Eye (tissue), 1 donor: Measurements from ENCODE around the gene IRF8.
"Not testable (repeated sequence)": the region's sequence is repeated elsewhere in the genome, so short reads cannot be mapped to it uniquely, and the experiment has no call there.

Source experiments
- DNase-seq: peaks from one replicate; pipeline ENCODE4 v3.0.0-alpha.2; 2015

IRF8 gene

GRCh38 chr16:85898521-85899442 lies at the start of gene IRF8:
Gene IRF8, plus strand, starts transcription at chr16:85899162. Its CDS starts 3,854 bp downstream, at chr16:85903016.
- peak; percentile 89 for DNase-seq

- no peak for DNase-seq
These were observed 49.6 kb upstream of the IRF8 start for GRCh38 chr16:85849388-85849787.

GRCh38 chr16:85850344-85850880 lies 48.5 kb upstream of the IRF8 start:
- DNase-seq: no peak

GRCh38 chr16:85851034-85851785 lies 47.8 kb upstream of the IRF8 start:
- no peak for DNase-seq

- no peak for DNase-seq
These were observed 45.1 kb upstream of the IRF8 start for GRCh38 chr16:85853547-85854545.

- no peak for DNase-seq
These were observed 44.0 kb upstream of the IRF8 start for GRCh38 chr16:85854935-85855334.

- no peak for DNase-seq
These were observed 42.9 kb upstream of the IRF8 start for GRCh38 chr16:85856079-85856478.

GRCh38 chr16:85856585-85856984 lies 42.4 kb upstream of the IRF8 start:
- DNase-seq: no peak

- no peak for DNase-seq
These were observed 41.6 kb upstream of the IRF8 start for GRCh38 chr16:85857406-85857805.

- DNase-seq: not testable (repeated sequence)
These were observed 40.4 kb upstream of the IRF8 start for GRCh38 chr16:85858571-85858970.

GRCh38 chr16:85858984-85859817 lies 39.8 kb upstream of the IRF8 start:
- DNase-seq: no peak

GRCh38 chr16:85859818-85860125 lies 39.2 kb upstream of the IRF8 start:
- DNase-seq: no peak

- DNase-seq: no peak
These were observed 38.4 kb upstream of the IRF8 start for GRCh38 chr16:85860413-85861094.

- DNase-seq: no peak
These were observed 37.7 kb upstream of the IRF8 start for GRCh38 chr16:85861095-85861825.

GRCh38 chr16:85862476-85863383 lies 36.2 kb upstream of the IRF8 start:
- no peak for DNase-seq

GRCh38 chr16:85863384-85863774 lies 35.6 kb upstream of the IRF8 start:
- no peak for DNase-seq

GRCh38 chr16:85864965-85865364 lies 34.0 kb upstream of the IRF8 start:
- DNase-seq: no peak

- DNase-seq: no peak
These were observed 31.8 kb upstream of the IRF8 start for GRCh38 chr16:85867189-85867588.

- DNase-seq: no peak
These were observed 30.5 kb upstream of the IRF8 start for GRCh38 chr16:85868495-85868894.
